Measurements from ENCODE around the gene FBXL22.

Gene FBXL22

GRCh38 chr15:63597821-63598220 is 634 bp downstream of the FBXL22 start:
- Histone ChIP-seq H3K4me1 (ENCODE audit: control insufficient read depth, insufficient read depth, low read length) (peaks cover 29% of the 10 kb centered on the region), H3K27ac (ENCODE audit: low read depth, low read length) (peak overlapping the region; percentile 97), H3K9ac (ENCODE audit: low read length) (peak overlapping the region; percentile 71), H3K4me3 (ENCODE audit: low read length) (peak overlapping the region; percentile 82), H3K27me3 (ENCODE audit: control insufficient read depth, insufficient read depth, low read length) (no peaks in the 10 kb centered on the region), H3K36me3 (ENCODE audit: control insufficient read depth, insufficient read depth, low read length) (peaks cover 3% of the 10 kb centered on the region)

GRCh38 chr15:63598473-63599400 is 1.6 kb downstream of the FBXL22 start:
- Histone ChIP-seq H3K9ac (ENCODE audit: low read length) (peak overlapping the region; percentile 71), H3K27ac (ENCODE audit: low read depth, low read length) (peak overlapping the region; percentile 97), H3K27me3 (ENCODE audit: control insufficient read depth, insufficient read depth, low read length) (no peaks in the 10 kb centered on the region), H3K36me3 (ENCODE audit: control insufficient read depth, insufficient read depth, low read length) (peaks cover 3% of the 10 kb centered on the region), H3K4me1 (ENCODE audit: control insufficient read depth, insufficient read depth, low read length) (peaks cover 29% of the 10 kb centered on the region), H3K4me3 (ENCODE audit: low read length) (peak overlapping the region; percentile 82)

- Histone ChIP-seq H3K9ac (ENCODE audit: low read length) (peak overlapping the region; percentile 57), H3K27me3 (ENCODE audit: control insufficient read depth, insufficient read depth, low read length) (no peaks in the 10 kb centered on the region), H3K4me3 (ENCODE audit: low read length) (peak overlapping the region; percentile 82), H3K4me1 (ENCODE audit: control insufficient read depth, insufficient read depth, low read length) (peaks cover 28% of the 10 kb centered on the region), H3K27ac (ENCODE audit: low read depth, low read length) (peak overlapping the region; percentile 97), H3K36me3 (ENCODE audit: control insufficient read depth, insufficient read depth, low read length) (no peaks in the 10 kb centered on the region)
Measured at GRCh38 chr15:63599401-63600000, 2.3 kb downstream of the FBXL22 start.

GRCh38 chr15:63600001-63600615 is 2.9 kb downstream of the FBXL22 start:
- Histone ChIP-seq H3K27ac (ENCODE audit: low read depth, low read length) (peak overlapping the region; percentile 97), H3K9ac (ENCODE audit: low read length) (peak overlapping the region; percentile 19), H3K4me3 (ENCODE audit: low read length) (peak overlapping the region; percentile 82), H3K36me3 (ENCODE audit: control insufficient read depth, insufficient read depth, low read length) (no peaks in the 10 kb centered on the region), H3K4me1 (ENCODE audit: control insufficient read depth, insufficient read depth, low read length) (peaks cover 22% of the 10 kb centered on the region), H3K27me3 (ENCODE audit: control insufficient read depth, insufficient read depth, low read length) (no peaks in the 10 kb centered on the region)

GRCh38 chr15:63600616-63601025 is 3.4 kb downstream of the FBXL22 start:
- Histone ChIP-seq H3K4me3 (ENCODE audit: low read length) (peak overlapping the region; percentile 82), H3K9ac (ENCODE audit: low read length) (peak overlapping the region; percentile 19), H3K27ac (ENCODE audit: low read depth, low read length) (peak overlapping the region; percentile 97), H3K4me1 (ENCODE audit: control insufficient read depth, insufficient read depth, low read length) (peaks cover 18% of the 10 kb centered on the region), H3K27me3 (ENCODE audit: control insufficient read depth, insufficient read depth, low read length) (no peaks in the 10 kb centered on the region), H3K36me3 (ENCODE audit: control insufficient read depth, insufficient read depth, low read length) (peaks cover under 1% of the 10 kb centered on the region)

GRCh38 chr15:63601026-63601703 is 4.0 kb downstream of the FBXL22 start:
- Histone ChIP-seq H3K27me3 (ENCODE audit: control insufficient read depth, insufficient read depth, low read length) (no peaks in the 10 kb centered on the region), H3K36me3 (ENCODE audit: control insufficient read depth, insufficient read depth, low read length) (peaks cover 3% of the 10 kb centered on the region), H3K9ac (ENCODE audit: low read length) (peak overlapping the region; percentile 34), H3K27ac (ENCODE audit: low read depth, low read length) (peak overlapping the region; percentile 97), H3K4me1 (ENCODE audit: control insufficient read depth, insufficient read depth, low read length) (peaks cover 15% of the 10 kb centered on the region), H3K4me3 (ENCODE audit: low read length) (peak overlapping the region; percentile 81)

- H3K27me3 ChIP-seq (ENCODE audit: control insufficient read depth, insufficient read depth, low read length) = no peaks in the 10 kb centered on the region
- peaks cover 3% of the 10 kb centered on the region for H3K36me3 ChIP-seq (ENCODE audit: control insufficient read depth, insufficient read depth, low read length)
- H3K4me3 ChIP-seq (ENCODE audit: low read length) = peak overlapping the region; percentile 81
- peak overlapping the region; percentile 34 for H3K9ac ChIP-seq (ENCODE audit: low read length)
- peaks cover 9% of the 10 kb centered on the region for H3K4me1 ChIP-seq (ENCODE audit: control insufficient read depth, insufficient read depth, low read length)
- H3K27ac ChIP-seq (ENCODE audit: low read depth, low read length) = peak overlapping the region; percentile 49
Measured at GRCh38 chr15:63601704-63602185, 4.6 kb downstream of the FBXL22 start.

- no peak overlapping the region for H3K4me3 ChIP-seq (ENCODE audit: low read length)
- H3K27me3 ChIP-seq (ENCODE audit: control insufficient read depth, insufficient read depth, low read length) = no peaks in the 10 kb centered on the region
- no peak overlapping the region for H3K9ac ChIP-seq (ENCODE audit: low read length)
- H3K27ac ChIP-seq (ENCODE audit: low read depth, low read length) = no peak overlapping the region
- peaks cover 3% of the 10 kb centered on the region for H3K36me3 ChIP-seq (ENCODE audit: control insufficient read depth, insufficient read depth, low read length)
- H3K4me1 ChIP-seq (ENCODE audit: control insufficient read depth, insufficient read depth, low read length) = peaks cover 8% of the 10 kb centered on the region
Measured at GRCh38 chr15:63602595-63602994, 5.4 kb downstream of the FBXL22 start.

- Histone ChIP-seq H3K4me1 (ENCODE audit: control insufficient read depth, insufficient read depth, low read length) (peaks cover 8% of the 10 kb centered on the region), H3K27ac (ENCODE audit: low read depth, low read length) (no peak overlapping the region), H3K9ac (ENCODE audit: low read length) (no peak overlapping the region), H3K4me3 (ENCODE audit: low read length) (no peak overlapping the region), H3K36me3 (ENCODE audit: control insufficient read depth, insufficient read depth, low read length) (peaks cover 12% of the 10 kb centered on the region), H3K27me3 (ENCODE audit: control insufficient read depth, insufficient read depth, low read length) (no peaks in the 10 kb centered on the region)
Measured at GRCh38 chr15:63603516-63603915, 6.3 kb downstream of the FBXL22 start.

GRCh38 chr15:63604281-63604680 is 7.1 kb downstream of the FBXL22 start:
- Histone ChIP-seq H3K9ac (ENCODE audit: low read length) (no peak overlapping the region), H3K4me1 (ENCODE audit: control insufficient read depth, insufficient read depth, low read length) (peaks cover 8% of the 10 kb centered on the region), H3K27ac (ENCODE audit: low read depth, low read length) (no peak overlapping the region), H3K36me3 (ENCODE audit: control insufficient read depth, insufficient read depth, low read length) (peaks cover 16% of the 10 kb centered on the region), H3K4me3 (ENCODE audit: low read length) (no peak overlapping the region), H3K27me3 (ENCODE audit: control insufficient read depth, insufficient read depth, low read length) (no peaks in the 10 kb centered on the region)

GRCh38 chr15:63605036-63605435 is 7.8 kb downstream of the FBXL22 start:
- Histone ChIP-seq H3K4me3 (ENCODE audit: low read length) (no peak overlapping the region), H3K27me3 (ENCODE audit: control insufficient read depth, insufficient read depth, low read length) (no peaks in the 10 kb centered on the region), H3K9ac (ENCODE audit: low read length) (no peak overlapping the region), H3K27ac (ENCODE audit: low read depth, low read length) (peak overlapping the region; percentile 17), H3K36me3 (ENCODE audit: control insufficient read depth, insufficient read depth, low read length) (peaks cover 18% of the 10 kb centered on the region), H3K4me1 (ENCODE audit: control insufficient read depth, insufficient read depth, low read length) (peaks cover 14% of the 10 kb centered on the region)

GRCh38 chr15:63605816-63606215 is 8.6 kb downstream of the FBXL22 start:
- H3K27ac ChIP-seq (ENCODE audit: low read depth, low read length) = no peak overlapping the region
- peak overlapping the region; percentile 7 for H3K9ac ChIP-seq (ENCODE audit: low read length)
- H3K4me3 ChIP-seq (ENCODE audit: low read length) = no peak overlapping the region
- H3K36me3 ChIP-seq (ENCODE audit: control insufficient read depth, insufficient read depth, low read length) = peaks cover 18% of the 10 kb centered on the region
- H3K27me3 ChIP-seq (ENCODE audit: control insufficient read depth, insufficient read depth, low read length) = no peaks in the 10 kb centered on the region
- H3K4me1 ChIP-seq (ENCODE audit: control insufficient read depth, insufficient read depth, low read length) = peaks cover 21% of the 10 kb centered on the region

All from rectal smooth muscle tissue (tissue), 1 donor.